K562 (cell line): ENCODE results near the gene UBXN10. TPM values are rescaled to one million over a fixed set of nuclear protein-coding genes. Genes with fewer than 3 reads are reported as not detected.

Experiments
- ATAC-seq: fragments of 200-7000 bp; cut with Tn5 transposase; 3 replicates; pipeline ENCODE4 v1.9.1; 2020; ENCODE audit warnings: moderate library complexity
- BruUV-seq: library from RNA; stranded (reverse); fragments of 400-500 nt; replicated peaks from 2 replicates; lab custom pipeline; 2021; lab: Mats Ljungman, UMichigan
- CTCF ChIA-PET: fragments of 300-600 bp; formaldehyde crosslinking; extraction: SDS; loops from one replicate; lab custom pipeline; 2021; ENCODE audit warnings: low intra/inter-chr PET ratio; lab: Yijun Ruan, JAX
- POLR2A ChIA-PET: fragments of 300-600, 350-650 bp; sonication (Branson Sonifier 250); formaldehyde crosslinking; extraction: SDS; loops from one replicate; lab custom pipeline; 2021; ENCODE audit warnings: antibody characterized with exemption, inconsistent platforms; lab: Yijun Ruan, JAX
- DNase-seq, 4 experiments: peaks; one replicate each; pipeline versions ENCODE4 v3.0.0 to v3.0.0-alpha.2; 2011 to 2018; ENCODE audit warnings: low spot score in 3 of 4, mixed read lengths in 3 of 4; ENCODE audit errors: extremely low read depth in 1 of 4
- FAIRE-seq: peaks from 2 replicates; lab custom pipeline; 2011; peaks lifted over from hg19 to GRCh38; lab: Jason Lieb, UNC
- H2AFZ ChIP-seq: 2 replicates; pipeline ENCODE4 v1.6.0; 2011; ENCODE audit warnings: low read depth, low read length, control low read depth, inconsistent platforms
- H3K27ac ChIP-seq: fragments of 200-600 bp; 3 replicates; pipeline ENCODE4 v1.8.0; 2011; ENCODE audit warnings: low read depth, mild to moderate bottlenecking, control low read depth, inconsistent platforms, low read length, moderate library complexity, mixed read lengths; ENCODE audit errors: extremely low read depth
- H3K27me3 ChIP-seq, 2 experiments: fragments of 300-600 bp in 1 of 2; 2 replicates in 1 of 2; 3 replicates in 1 of 2; pipeline versions ENCODE4 v1.6.0 to v1.8.0; 2011; ENCODE audit warnings: inconsistent platforms in 2 of 2, low read length in 2 of 2, mild to moderate bottlenecking in 1 of 2, mixed read lengths in 1 of 2, moderate library complexity in 1 of 2; ENCODE audit not compliant: control insufficient read depth in 2 of 2, insufficient read depth in 2 of 2
- H3K36me3 ChIP-seq: fragments of 300-600 bp; 3 replicates; pipeline ENCODE4 v1.8.0; 2011; ENCODE audit warnings: mild to moderate bottlenecking, low read length, inconsistent platforms; ENCODE audit not compliant: control insufficient read depth, insufficient read depth
- H3K4me1 ChIP-seq, 2 experiments: fragments of 200-600 bp in 1 of 2; replicated peaks in 1 of 2; 2 replicates in 1 of 2; 3 replicates in 1 of 2; pipeline versions ENCODE4 v1.5.1 to v1.8.0; 2011; ENCODE audit warnings: inconsistent platforms in 2 of 2, low read length in 2 of 2, mild to moderate bottlenecking in 1 of 2, mixed read lengths in 1 of 2, moderate library complexity in 1 of 2; ENCODE audit not compliant: control insufficient read depth in 2 of 2, insufficient read depth in 2 of 2
- H3K4me2 ChIP-seq: 2 replicates; pipeline ENCODE4 v1.6.1; 2011; ENCODE audit warnings: low read length, control low read depth, inconsistent platforms, mixed read lengths; ENCODE audit not compliant: insufficient read depth
- H3K4me3 ChIP-seq: fragments of 200-600 bp; sonication (generic), shearing (Covaris generic); 2 replicates; pipeline ENCODE4 v1.5.1; 2016; ENCODE audit warnings: control low read depth, inconsistent platforms
- H3K79me2 ChIP-seq: fragments of 200-600 bp; 3 replicates; pipeline ENCODE4 v1.8.0; 2011; ENCODE audit warnings: low read length, inconsistent platforms; ENCODE audit not compliant: control insufficient read depth, insufficient read depth
- H3K9ac ChIP-seq, 2 experiments: 2 replicates each; pipeline versions ENCODE4 v1.6.0 to v1.6.1; 2011; ENCODE audit warnings: low read depth in 2 of 2, low read length in 2 of 2, control low read depth in 1 of 2, inconsistent platforms in 1 of 2, mild to moderate bottlenecking in 1 of 2, mixed read lengths in 1 of 2; ENCODE audit not compliant: insufficient read depth in 1 of 2
- H3K9me1 ChIP-seq: one replicate; pipeline ENCODE4 v1.6.0; 2011; ENCODE audit warnings: inconsistent platforms, mild to moderate bottlenecking, low read length, moderate library complexity; ENCODE audit not compliant: control insufficient read depth, insufficient read depth
- H3K9me3 ChIP-seq: replicated peaks from 2 replicates; pipeline ENCODE4 v1.5.1; 2011; ENCODE audit warnings: low read depth, low read length, inconsistent platforms; ENCODE audit not compliant: control insufficient read depth, insufficient read depth
- H4K20me1 ChIP-seq: replicated peaks from 2 replicates; pipeline ENCODE4 v1.6.1; 2011; ENCODE audit warnings: low read length, inconsistent platforms, mixed read lengths; ENCODE audit not compliant: control insufficient read depth, insufficient read depth
- DDX20 ChIP-seq: fragments of 450-650 bp; IDR thresholded peaks from 2 replicates; pipeline ENCODE4 v1.6.1; 2016; ENCODE audit warnings: missing genetic modification characterization, low read depth, mild to moderate bottlenecking, missing compliant biosample characterization, moderate library complexity
- FOSL1 ChIP-seq: fragments of 200-800 bp; sonication (Bioruptor generic); conservative IDR thresholded peaks from 2 replicates; pipeline ENCODE4 v1.6.1; 2016; ENCODE audit warnings: missing genetic modification characterization, missing compliant biosample characterization
- POLR2H ChIP-seq: IDR thresholded peaks from 2 replicates; pipeline ENCODE4 v1.6.1; 2016; ENCODE audit warnings: missing genetic modification characterization, low read depth, mild to moderate bottlenecking, control low read depth, missing compliant biosample characterization, moderate library complexity
- RBM15 ChIP-seq: fragments of 200-400 bp; formaldehyde crosslinking; IDR thresholded peaks from 2 replicates; pipeline ENCODE4 v1.6.1; 2018; ENCODE audit warnings: mild to moderate bottlenecking, low read length, moderate library complexity; ENCODE audit not compliant: insufficient read depth
- ZNF398 ChIP-seq: fragments of 250-450 bp; sonication (Bioruptor Pico); IDR thresholded peaks from 2 replicates; pipeline ENCODE4 v1.8.0; 2021; ENCODE audit warnings: moderate library complexity, mild to moderate bottlenecking, inconsistent platforms
- ZNF77 ChIP-seq: fragments of 250-450 bp; sonication (Bioruptor Pico); IDR thresholded peaks from 2 replicates; pipeline ENCODE4 v1.5.0; 2020
- WGBS: fragments of 100-300 bp; shearing (Covaris generic); methylation state at CpG from one replicate; pipeline ENCODE4 v1.1.6; 2016; ENCODE audit warnings: low coverage, mixed read lengths; ENCODE audit not compliant: insufficient coverage; ENCODE audit errors: missing lambda C conversion rate; 5-methylcytosine and 5-hydroxymethylcytosine counted together
- in situ Hi-C: fragments of 300-500 bp; cut with MboI; formaldehyde crosslinking; loops from 4 replicates; pipeline ENCODE4 v1.15.0; 2018; ENCODE audit warnings: inconsistent platforms, mixed read lengths
- intact Hi-C: fragments of 100-400 bp; cut with micrococcal nuclease; formaldehyde crosslinking; loops from 2 replicates; pipeline ENCODE4 v1.14.2; 2022
- polyA plus RNA-seq, 8 experiments: library from polyadenylated mRNA; depleted of rRNA in 4 of 8; stranded (reverse) in 5 of 8; unstranded in 3 of 8; fragments of >200 nt; fragmentation: Nextera tagmentation in 2 of 8; fragmentation: Illumina TruSeq in 1 of 8; extraction: Ambion mirVana in 2 of 8; extraction: Trizol in 1 of 8; gene quantifications; 2 replicates each; pipeline versions ENCODE4 v1.2.1 to v1.2.3, GENCODE V29; 2011 to 2014; ENCODE audit warnings: inconsistent platforms in 1 of 8, missing spikeins in 1 of 8
- total RNA-seq, 7 experiments: library from RNA; depleted of rRNA in 6 of 7; stranded (reverse); fragments of >200 nt in 6 of 7; fragmentation: Illumina TruSeq in 2 of 7; extraction: Trizol in 2 of 7; gene quantifications; 2 replicates each; pipeline versions ENCODE4 v1.2.1 to v1.2.3, GENCODE V29; 2011 to 2021; ENCODE audit warnings: low replicate concordance in 1 of 7

The UBXN10 gene
- total and polyA plus RNA-seq, 9 of the 15 experiments (the other 6 are each of a cell fraction or from before 2014, with no cell fraction given) = 10.7 to 17.7 (median 13.6) TPM

- TF ChIP-seq RBM15 = no peak
- TF ChIP-seq FOSL1 (tag) = no peak
These were observed 21.6 kb downstream of the UBXN10 start (continued) for GRCh38 chr1:20207546-20207945.

GRCh38 chr1:20209471-20209870 is 23.6 kb downstream of the UBXN10 start:
- WGBS = 72% methylated on average over 4 of the region's 4 CpGs
- H3K4me3 ChIP-seq = no peak overlapping the region
- H2AFZ ChIP-seq = peak overlapping the region; percentile 21; the same call in 1 of the 2 replicates
- BruUV-seq = no TSS peak
- ChIA-PET POLR2A (interaction anchor here (0.7 to 1.1 kb wide), 2 partner anchors 14 to 341 kb away, joined by 3 to 4 read pairs; no protein-coding TSS in a partner anchor), CTCF (no interaction called here)
- in situ Hi-C loops (no loop called here), intact Hi-C loops (no loop called here)
- H3K4me1 ChIP-seq = peaks cover 21 to 23% of the 10 kb centered on the region in 2 experiments
- H3K27ac ChIP-seq = no peak overlapping the region
- ATAC-seq (no peak), FAIRE-seq (no peak), DNase-seq (no peak)
- H3K9me1 ChIP-seq = no peaks in the 10 kb centered on the region
- no peak overlapping the region for H3K4me2 ChIP-seq
- H3K27me3 ChIP-seq = no peaks in the 10 kb centered on the region; a peak in 1 of 5 replicates
- no peak for TF ChIP-seq DDX20 (tag)
- TF ChIP-seq ZNF77 (CRISPR knock-in tag) = no peak
- TF ChIP-seq ZNF398 (CRISPR knock-in tag) = no peak
- no peak for TF ChIP-seq POLR2H (tag)
- H3K36me3 ChIP-seq = no peaks in the 10 kb centered on the region
- H3K9me3 ChIP-seq = no peaks in the 10 kb centered on the region
- no peak overlapping the region; a peak in 1 of 4 replicates for H3K9ac ChIP-seq
- no peaks in the 10 kb centered on the region for H4K20me1 ChIP-seq
- no peaks in the 10 kb centered on the region for H3K79me2 ChIP-seq
